HT1080 (cell line): ENCODE measurements around the gene POLR2A. TPM values are rescaled to one million over a fixed set of nuclear protein-coding genes. Genes with fewer than 3 reads are reported as not detected.

ENCODE experiments used
- DNase-seq: peaks from one replicate; pipeline ENCODE4 v3.0.0-alpha.2; 2015; ENCODE audit warnings: low read depth
- polyA plus RNA-seq, 2 experiments: library from polyadenylated mRNA; depleted of rRNA; stranded (reverse); fragments of >200 nt; gene quantifications; 2 replicates each; pipeline ENCODE4 v1.2.3, GENCODE V29; 2015
- total RNA-seq: library from RNA; depleted of rRNA; stranded (reverse); fragments of >200 nt; shearing (Covaris generic); gene quantifications from 2 replicates; pipeline ENCODE4 v1.2.3, GENCODE V29; 2014; rRNA removed

POLR2A gene
- 43.4 and 44.6 TPM in 2 replicates for total RNA-seq
- 32.1 and 39.7 TPM in 2 replicates for polyA plus RNA-seq (2015; cell fraction: cytosol; rRNA removed)
- polyA plus RNA-seq (2015; cell fraction: nucleus; rRNA removed), result 148 and 178 TPM in 2 replicates

GRCh38 chr17:7484067-7484918 is at the start of gene POLR2A:
Gene POLR2A (plus strand): TSS chr17:7484366.
- peak; percentile 98 for DNase-seq

DNA sequence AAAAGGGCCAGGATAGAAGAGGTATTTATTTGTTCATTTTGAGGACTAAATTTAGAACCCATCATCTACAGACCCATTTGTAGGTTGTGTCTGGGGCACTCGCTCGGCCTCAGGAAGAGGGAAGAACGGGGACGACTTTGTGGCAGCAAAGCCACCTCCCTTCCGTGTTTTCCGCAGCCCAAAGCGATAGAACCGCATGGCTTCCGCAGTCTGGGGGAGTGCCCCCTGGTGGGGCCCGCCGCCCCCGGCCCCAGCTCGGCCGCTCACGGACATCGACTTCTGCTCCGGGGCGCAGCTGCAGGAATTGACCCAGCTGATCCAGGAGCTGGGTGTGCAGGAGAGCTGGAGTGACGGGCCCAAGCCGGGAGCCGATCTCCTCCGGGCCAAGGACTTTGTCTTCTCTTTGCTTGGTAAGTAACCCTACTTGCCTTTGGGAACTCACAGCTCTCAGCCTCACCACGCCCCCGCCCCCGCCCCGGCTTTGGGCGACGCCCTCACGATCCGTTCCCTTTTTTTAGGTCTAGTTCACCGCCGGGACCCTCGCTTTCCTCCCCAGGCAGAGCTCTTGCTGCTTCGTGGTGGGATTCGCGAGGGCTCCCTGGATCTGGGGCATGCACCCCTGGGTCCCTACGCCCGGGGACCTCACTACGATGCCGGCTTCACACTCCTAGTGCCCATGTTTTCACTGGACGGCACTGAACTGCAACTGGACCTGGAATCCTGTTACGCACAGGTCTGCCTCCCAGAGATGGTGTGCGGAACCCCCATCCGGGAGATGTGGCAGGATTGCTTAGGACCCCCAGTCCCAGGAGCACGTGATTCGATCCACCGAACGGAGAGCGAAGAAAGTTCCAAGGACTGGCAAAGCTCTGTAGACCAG is 48.2 kb upstream of the POLR2A start:
- DNase-seq, result no peak

DNA sequence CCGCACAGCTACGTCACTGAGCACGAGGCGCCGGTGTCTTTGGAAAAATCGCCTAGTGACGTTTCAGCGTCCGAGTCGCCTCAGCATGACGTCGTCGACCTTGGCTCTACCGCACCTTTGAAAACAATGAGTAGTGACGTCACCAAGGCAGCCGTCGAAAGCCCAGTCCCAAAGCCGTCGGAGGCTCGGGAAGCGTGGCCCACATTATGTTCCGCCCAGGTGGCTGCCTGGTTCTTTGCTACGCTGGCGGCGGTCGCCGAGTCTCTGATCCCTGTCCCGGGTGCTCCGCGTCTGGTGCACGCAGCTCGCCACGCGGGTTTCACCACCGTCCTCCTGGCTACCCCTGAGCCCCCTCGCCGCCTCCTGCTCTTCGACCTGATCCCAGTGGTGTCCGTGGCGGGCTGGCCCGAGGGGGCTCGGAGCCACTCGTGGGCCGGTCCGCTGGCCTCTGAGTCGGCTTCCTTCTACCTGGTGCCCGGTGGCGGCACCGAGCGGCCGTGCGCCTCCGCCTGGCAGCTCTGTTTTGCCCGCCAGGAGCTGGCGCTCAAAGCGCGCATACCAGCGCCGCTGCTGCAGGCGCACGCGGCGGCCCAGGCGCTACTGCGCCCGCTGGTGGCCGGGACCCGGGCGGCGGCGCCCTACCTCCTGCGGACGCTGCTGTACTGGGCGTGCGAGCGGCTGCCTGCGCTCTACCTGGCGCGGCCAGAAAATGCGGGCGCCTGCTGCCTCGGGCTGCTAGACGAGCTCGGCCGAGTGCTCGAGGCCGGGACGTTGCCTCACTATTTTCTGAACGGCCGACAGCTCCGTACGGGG is 47.4 kb upstream of the POLR2A start:
- DNase-seq, result peak; percentile 68

DNA sequence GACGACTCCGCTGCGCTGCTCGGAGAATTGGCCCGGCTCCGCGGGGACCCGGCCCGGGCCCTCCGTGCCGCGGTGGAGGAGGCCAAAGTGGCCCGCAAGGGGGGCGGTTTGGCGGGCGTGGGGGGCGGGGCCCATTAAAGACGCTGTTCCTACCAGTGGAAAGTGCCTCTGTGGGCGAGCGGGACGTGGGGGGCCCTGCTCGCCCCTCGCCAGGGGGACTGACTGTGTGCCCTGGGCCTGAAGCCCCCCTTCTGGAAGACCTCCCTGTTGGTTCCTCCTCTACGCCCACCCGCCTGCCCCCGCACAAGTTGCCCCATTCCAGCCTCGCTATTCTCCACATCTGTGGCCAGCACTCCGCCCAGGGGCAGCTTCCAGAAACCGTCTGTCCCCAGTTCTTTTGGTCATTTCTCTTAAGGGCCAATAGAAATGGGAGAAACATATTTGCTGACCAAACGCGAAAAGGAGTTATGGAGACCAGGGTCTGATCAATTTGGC is 46.8 kb upstream of the POLR2A start:
- DNase-seq, result no peak

- DNase-seq, result no peak
Observed at GRCh38 chr17:7437950-7438614, 46.1 kb upstream of the POLR2A start.

DNA sequence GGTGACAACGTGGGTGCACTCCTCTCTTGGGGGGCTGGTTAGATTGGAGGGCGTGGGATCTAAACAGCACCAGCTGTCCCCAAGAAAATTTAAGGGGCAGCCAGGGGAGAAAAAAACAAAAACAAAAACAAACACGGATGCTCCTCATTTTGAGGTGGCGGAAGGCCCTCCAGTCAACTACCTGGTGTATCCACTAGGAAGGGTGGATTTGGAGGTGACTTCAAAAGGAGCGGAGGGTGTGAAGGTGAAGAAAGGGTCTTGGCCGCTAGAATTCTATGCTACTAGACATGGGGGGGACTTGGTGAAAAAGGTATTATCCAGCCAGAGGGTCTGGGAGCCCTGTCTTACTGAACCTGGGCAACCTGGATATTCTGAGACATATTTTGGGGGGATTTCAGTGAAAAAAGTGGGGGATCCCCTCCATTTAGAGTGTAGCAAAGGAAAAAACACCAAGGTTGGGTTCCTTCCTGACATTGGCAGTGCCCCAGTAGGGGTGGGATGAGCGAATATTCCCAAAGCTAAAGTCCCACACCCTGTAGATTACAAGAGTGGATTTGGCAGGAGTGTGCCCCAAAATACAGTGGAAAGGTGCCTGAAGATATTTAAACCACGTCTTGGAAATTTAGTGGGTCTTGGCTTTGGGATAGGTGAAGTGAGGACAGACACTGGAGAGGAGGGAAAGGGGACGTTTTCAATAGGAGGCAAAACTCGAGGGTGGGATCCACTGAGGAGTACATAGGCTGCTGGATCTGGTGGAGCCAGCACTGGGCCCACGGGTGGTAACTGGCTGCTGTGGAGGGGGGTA is 45.3 kb upstream of the POLR2A start:
- DNase-seq, result no peak

DNA sequence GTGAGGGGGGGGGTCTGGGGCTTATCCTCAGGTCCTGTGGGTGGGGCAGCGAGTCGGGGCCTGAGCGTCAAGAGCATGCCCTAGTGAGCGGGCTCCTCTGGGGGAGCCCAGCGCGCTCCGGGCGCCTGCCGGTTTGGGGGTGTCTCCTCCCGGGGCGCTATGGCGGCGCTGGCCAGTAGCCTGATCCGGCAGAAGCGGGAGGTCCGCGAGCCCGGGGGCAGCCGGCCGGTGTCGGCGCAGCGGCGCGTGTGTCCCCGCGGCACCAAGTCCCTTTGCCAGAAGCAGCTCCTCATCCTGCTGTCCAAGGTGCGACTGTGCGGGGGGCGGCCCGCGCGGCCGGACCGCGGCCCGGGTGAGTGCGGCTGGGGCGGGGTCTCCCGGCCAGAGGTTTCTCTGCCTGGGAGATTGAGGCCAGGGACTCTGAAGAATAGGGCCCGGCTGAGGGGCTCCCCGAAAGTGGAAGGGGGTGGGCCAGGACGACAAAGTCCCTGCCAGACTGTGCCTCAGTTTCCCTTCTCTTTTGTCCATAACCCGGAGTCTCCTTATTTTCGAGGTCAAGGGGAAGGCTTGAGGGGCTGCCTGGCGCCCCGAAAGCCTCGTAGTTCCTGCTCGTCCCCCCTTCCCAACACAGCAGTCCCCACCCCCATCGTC is 44.6 kb upstream of the POLR2A start, which contains the start of gene FGF11:
Gene FGF11 (plus strand): TSS at position 51 of the 651 bp plus-strand sequence. CDS start 109 bp downstream, at position 160.
- no peak for DNase-seq

GRCh38 chr17:7440113-7440833 is 43.9 kb upstream of the POLR2A start:
- no peak for DNase-seq

GRCh38 chr17:7440834-7441195 is 43.4 kb upstream of the POLR2A start:
- DNase-seq, result peak; percentile 29

DNA sequence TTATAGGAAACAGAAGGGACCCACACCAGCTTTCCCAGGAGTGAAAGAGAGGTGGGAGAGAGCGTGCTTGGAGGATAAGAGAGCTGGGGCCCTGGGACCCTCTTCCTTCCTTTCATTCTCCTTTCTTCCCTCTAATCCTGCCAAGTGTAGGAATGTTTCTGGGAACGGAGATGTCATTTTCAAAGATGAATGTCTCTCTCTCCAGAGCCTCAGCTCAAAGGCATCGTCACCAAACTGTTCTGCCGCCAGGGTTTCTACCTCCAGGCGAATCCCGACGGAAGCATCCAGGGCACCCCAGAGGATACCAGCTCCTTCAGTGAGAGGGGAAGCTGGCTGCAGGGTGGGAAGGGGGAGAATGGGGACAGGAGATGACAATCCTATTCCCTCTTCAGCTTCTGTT is 42.9 kb upstream of the POLR2A start:
- no peak for DNase-seq

GRCh38 chr17:7442142-7442541 is 42.0 kb upstream of the POLR2A start:
- DNase-seq, result no peak

GRCh38 chr17:7443499-7444485 is 40.4 kb upstream of the POLR2A start:
- no peak for DNase-seq

GRCh38 chr17:7444682-7445618 is 39.2 kb upstream of the POLR2A start, which contains the start of gene CHRNB1:
Gene CHRNB1 (plus strand): TSS chr17:7445061. CDS start chr17:7445128, 67 bp downstream.
- no peak for DNase-seq

GRCh38 chr17:7445619-7445968 is 38.6 kb upstream of the POLR2A start:
- DNase-seq, result no peak

- DNase-seq, result no peak
Observed at GRCh38 chr17:7448461-7448860, 35.7 kb upstream of the POLR2A start.
